SK-N-SH treated with all-trans-retinoic acid at 6 μM for 48 hours (cell line): ENCODE measurements around the gene MINAR2.
A peak's percentile ranks its signal among the peaks of the same experiment; 100 is the strongest.

Experiments
- ATAC-seq: fragments of 200-7000 bp; cut with Tn5 transposase; 3 replicates; pipeline ENCODE4 v1.9.1; 2020; ENCODE audit warnings: mild to moderate bottlenecking, moderate library complexity
- BACH2 ChIP-seq: fragments of 250-450 bp; sonication (Bioruptor Pico); IDR thresholded peaks from 2 replicates; pipeline ENCODE4 v1.9.0; 2021; ENCODE audit warnings: mild to moderate bottlenecking, borderline replicate concordance
- CREB5 ChIP-seq: fragments of 250-450 bp; sonication (Bioruptor Pico); IDR thresholded peaks from 2 replicates; pipeline ENCODE4 v1.5.1; 2020; ENCODE audit warnings: low read depth, mild to moderate bottlenecking, moderate library complexity
- CSRNP3 ChIP-seq: fragments of 250-450 bp; sonication (Bioruptor Pico); IDR thresholded peaks from 2 replicates; pipeline ENCODE4 v1.5.1; 2021; ENCODE audit warnings: mild to moderate bottlenecking, moderate library complexity
- ESRRG ChIP-seq: fragments of 250-450 bp; sonication (Bioruptor Pico); IDR thresholded peaks from 2 replicates; pipeline ENCODE4 v1.6.1; 2021; ENCODE audit warnings: mild to moderate bottlenecking
- GLIS3 ChIP-seq: fragments of 250-450 bp; sonication (Bioruptor Pico); IDR thresholded peaks from 2 replicates; pipeline ENCODE4 v1.5.0; 2020; ENCODE audit warnings: mild to moderate bottlenecking, moderate library complexity
- ISL1 ChIP-seq: fragments of 250-450 bp; sonication (Bioruptor Pico); IDR thresholded peaks from 2 replicates; pipeline ENCODE4 v2.1.2; 2022; ENCODE audit warnings: mild to moderate bottlenecking, moderate library complexity
- OSR1 ChIP-seq: fragments of 250-450 bp; sonication (Bioruptor Pico); IDR thresholded peaks from 2 replicates; pipeline ENCODE4 v1.8.0; 2022; ENCODE audit warnings: moderate library complexity, mild to moderate bottlenecking, inconsistent platforms
- PATZ1 ChIP-seq: fragments of 250-450 bp; sonication (Bioruptor Pico); IDR thresholded peaks from 2 replicates; pipeline ENCODE4 v1.8.0; 2020; ENCODE audit warnings: mild to moderate bottlenecking, moderate library complexity, borderline replicate concordance
- POU6F1 ChIP-seq: fragments of 250-450 bp; sonication (Bioruptor Pico); IDR thresholded peaks from 2 replicates; pipeline ENCODE4 v1.8.0; 2021; ENCODE audit warnings: low read depth, mild to moderate bottlenecking, moderate library complexity, borderline replicate concordance
- PPARA ChIP-seq: fragments of 250-450 bp; sonication (Bioruptor Pico); IDR thresholded peaks from 2 replicates; pipeline ENCODE4 v1.5.0; 2020; ENCODE audit warnings: mild to moderate bottlenecking, borderline replicate concordance
- RARB ChIP-seq: fragments of 250-450 bp; sonication (Bioruptor Pico); IDR thresholded peaks from 2 replicates; pipeline ENCODE4 v1.8.0; 2021; ENCODE audit warnings: mild to moderate bottlenecking, moderate library complexity
- SNAI2 ChIP-seq: fragments of 250-450 bp; sonication (Bioruptor Pico); IDR thresholded peaks from 2 replicates; pipeline ENCODE4 v1.5.0; 2020; ENCODE audit warnings: mild to moderate bottlenecking, moderate library complexity
- TOX ChIP-seq: fragments of 250-450 bp; sonication (Bioruptor Pico); IDR thresholded peaks from 2 replicates; pipeline ENCODE4 v1.8.0; 2021; ENCODE audit warnings: mild to moderate bottlenecking, moderate library complexity, borderline replicate concordance
- TSHZ2 ChIP-seq: fragments of 250-450 bp; sonication (Bioruptor Pico); IDR thresholded peaks from 2 replicates; pipeline ENCODE4 v1.5.0; 2020; ENCODE audit warnings: mild to moderate bottlenecking, moderate library complexity
- ZC3H10 ChIP-seq: fragments of 250-450 bp; sonication (Bioruptor Pico); IDR thresholded peaks from 2 replicates; pipeline ENCODE4 v1.5.1; 2021; ENCODE audit warnings: mild to moderate bottlenecking, moderate library complexity
- ZFP3 ChIP-seq: fragments of 250-450 bp; sonication (Bioruptor Pico); IDR thresholded peaks from 2 replicates; pipeline ENCODE4 v1.5.0; 2020; ENCODE audit warnings: mild to moderate bottlenecking, moderate library complexity
- ZFP30 ChIP-seq: fragments of 450-650 bp; formaldehyde crosslinking; IDR thresholded peaks from 2 replicates; pipeline ENCODE4 v1.5.0; 2022; ENCODE audit warnings: mild to moderate bottlenecking, moderate library complexity
- ZNF565 ChIP-seq: fragments of 450-650 bp; formaldehyde crosslinking; conservative IDR thresholded peaks from 2 replicates; pipeline ENCODE4 v1.5.0; 2020; ENCODE audit warnings: low read depth, mild to moderate bottlenecking, moderate library complexity
- ZNF70 ChIP-seq: fragments of 450-650 bp; formaldehyde crosslinking; IDR thresholded peaks from 2 replicates; pipeline ENCODE4 v1.5.0; 2020; ENCODE audit warnings: mild to moderate bottlenecking, moderate library complexity
- ZNF8 ChIP-seq: fragments of 450-650 bp; formaldehyde crosslinking; IDR thresholded peaks from 2 replicates; pipeline ENCODE4 v1.5.0; 2020; ENCODE audit warnings: mild to moderate bottlenecking, moderate library complexity

The MINAR2 gene

GRCh38 chr5:129770024-129770820 lies 22.3 kb downstream of the MINAR2 start:
- TF ChIP-seq POU6F1 (CRISPR knock-in tag) (no peak), TSHZ2 (CRISPR knock-in tag) (no peak), ZFP3 (CRISPR knock-in tag) (no peak), RARB (CRISPR knock-in tag) (no peak), CREB5 (CRISPR knock-in tag) (no peak), ZC3H10 (CRISPR knock-in tag) (no peak), CSRNP3 (CRISPR knock-in tag) (no peak), GLIS3 (CRISPR knock-in tag) (no peak), ZNF565 (CRISPR knock-in tag) (no peak), TOX (no peak), PATZ1 (CRISPR knock-in tag) (no peak), SNAI2 (CRISPR knock-in tag) (no peak), PPARA (no peak), ZNF70 (CRISPR knock-in tag) (no peak)
- ATAC-seq: no peak

- ATAC-seq: peak; percentile 86
- no peak for TF ChIP-seq GLIS3 (CRISPR knock-in tag)
- no peak for TF ChIP-seq ZFP3 (CRISPR knock-in tag)
- TF ChIP-seq SNAI2 (CRISPR knock-in tag): no peak
- TF ChIP-seq POU6F1 (CRISPR knock-in tag): no peak
- TF ChIP-seq ZNF70 (CRISPR knock-in tag): no peak
- TF ChIP-seq CSRNP3 (CRISPR knock-in tag): no peak
- no peak for TF ChIP-seq ZFP30 (CRISPR knock-in tag)
- TF ChIP-seq TOX: no peak
- no peak for TF ChIP-seq ZNF8 (CRISPR knock-in tag)
- no peak for TF ChIP-seq ZC3H10 (CRISPR knock-in tag)
- no peak for TF ChIP-seq ESRRG (CRISPR knock-in tag)
- TF ChIP-seq RARB (CRISPR knock-in tag): no peak
- no peak for TF ChIP-seq ISL1 (CRISPR knock-in tag)
- no peak for TF ChIP-seq BACH2 (CRISPR knock-in tag)
- no peak for TF ChIP-seq PATZ1 (CRISPR knock-in tag)
- no peak for TF ChIP-seq OSR1 (CRISPR knock-in tag)
- no peak for TF ChIP-seq PPARA
- no peak for TF ChIP-seq CREB5 (CRISPR knock-in tag)
Measured at GRCh38 chr5:129771058-129771838, 23.4 kb downstream of the MINAR2 start.
